OCI-M1 (cell line): ENCODE measurements around the gene EMC1.
"Not testable (repeated sequence)": the region's sequence is repeated elsewhere in the genome, so short reads cannot be mapped to it uniquely, and the experiment has no call there.

Experiments used
- DNase-seq: peaks from one replicate; lab custom pipeline; 2025; lab: John Stamatoyannopoulos, UW

Gene EMC1

GRCh38 chr1:19216585-19216984 is 34.7 kb downstream of the EMC1 start:
- not testable (repeated sequence) for DNase-seq

GRCh38 chr1:19213580-19213979 is 37.7 kb downstream of the EMC1 start:
- DNase-seq, result no peak

GRCh38 chr1:19212167-19212566 is 39.2 kb downstream of the EMC1 start:
- no peak for DNase-seq

- peak; percentile 71 for DNase-seq
Observed at GRCh38 chr1:19210772-19211549, 40.4 kb downstream of the EMC1 start.

GRCh38 chr1:19209990-19210771 is 41.1 kb downstream of the EMC1 start, which contains the start of gene UBR4:
Gene UBR4, minus strand, starts transcription at chr1:19210266. Its CDS starts 18 bp downstream, at chr1:19210248.
- peak; percentile 96 for DNase-seq

- peak; percentile 72 for DNase-seq
Observed at GRCh38 chr1:19209439-19209989, 41.8 kb downstream of the EMC1 start.

GRCh38 chr1:19208710-19209438 is 42.5 kb downstream of the EMC1 start:
- DNase-seq, result peak; percentile 40

GRCh38 chr1:19206947-19207346 is 44.4 kb downstream of the EMC1 start:
- DNase-seq, result peak; percentile 52

GRCh38 chr1:19205845-19206244 is 45.5 kb downstream of the EMC1 start:
- DNase-seq, result peak; percentile 35

GRCh38 chr1:19205403-19205802 is 45.9 kb downstream of the EMC1 start:
- peak; percentile 35 for DNase-seq

- peak; percentile 12 for DNase-seq
Observed at GRCh38 chr1:19204446-19205266, 46.7 kb downstream of the EMC1 start.

GRCh38 chr1:19203440-19203839 is 47.9 kb downstream of the EMC1 start:
- no peak for DNase-seq

GRCh38 chr1:19202396-19202795 is 48.9 kb downstream of the EMC1 start:
- peak; percentile 38 for DNase-seq

- no peak for DNase-seq
Observed at GRCh38 chr1:19199969-19200604, 51.2 kb downstream of the EMC1 start.

GRCh38 chr1:19199329-19199968 is 51.9 kb downstream of the EMC1 start:
- DNase-seq, result no peak

- no peak for DNase-seq
Observed at GRCh38 chr1:19198820-19199219, 52.5 kb downstream of the EMC1 start.

- DNase-seq, result no peak
Observed at GRCh38 chr1:19197845-19198244, 53.5 kb downstream of the EMC1 start.

GRCh38 chr1:19196331-19196730 is 55.0 kb downstream of the EMC1 start:
- no peak for DNase-seq

- DNase-seq, result no peak
Observed at GRCh38 chr1:19193004-19193403, 58.3 kb downstream of the EMC1 start.

GRCh38 chr1:19191811-19192210 is 59.5 kb downstream of the EMC1 start:
- DNase-seq, result no peak
